Islet of Langerhans (tissue), 1 donor: Measurements from ENCODE around the gene OTOA.
"Not testable (repeated sequence)": the region's sequence is repeated elsewhere in the genome, so short reads cannot be mapped to it uniquely, and the experiment has no call there.

Experiments used
- FAIRE-seq: peaks from one replicate; lab custom pipeline; 2011; peaks lifted over from hg19 to GRCh38; lab: Jason Lieb, UNC

OTOA gene

GRCh38 chr16:21674456-21674855, 10.7 kb downstream of the OTOA start:
- not testable (repeated sequence) for FAIRE-seq

GRCh38 chr16:21680714-21681113, 16.9 kb downstream of the OTOA start:
- FAIRE-seq: not testable (repeated sequence)

- FAIRE-seq: no peak
Observed at GRCh38 chr16:21683184-21683583, 19.4 kb downstream of the OTOA start.

GRCh38 chr16:21684199-21684598, 20.4 kb downstream of the OTOA start:
- FAIRE-seq: no peak

GRCh38 chr16:21685034-21685455, 21.3 kb downstream of the OTOA start:
- FAIRE-seq: no peak

GRCh38 chr16:21689107-21689506, 25.3 kb downstream of the OTOA start:
- no peak for FAIRE-seq

- not testable (repeated sequence) for FAIRE-seq
Observed at GRCh38 chr16:21690967-21691366, 27.2 kb downstream of the OTOA start.

GRCh38 chr16:21694609-21695008, 30.8 kb downstream of the OTOA start:
- FAIRE-seq: no peak

- FAIRE-seq: no peak
Observed at GRCh38 chr16:21697032-21697431, 33.3 kb downstream of the OTOA start.

- FAIRE-seq: no peak
Observed at GRCh38 chr16:21698169-21699032, 34.6 kb downstream of the OTOA start.

GRCh38 chr16:21701271-21701670, 37.5 kb downstream of the OTOA start:
- FAIRE-seq: no peak

- FAIRE-seq: no peak
Observed at GRCh38 chr16:21702276-21702675, 38.5 kb downstream of the OTOA start.

GRCh38 chr16:21703156-21703555, 39.4 kb downstream of the OTOA start:
- FAIRE-seq: no peak

- no peak for FAIRE-seq
Observed at GRCh38 chr16:21703589-21704174, 39.9 kb downstream of the OTOA start.

- FAIRE-seq: no peak
Observed at GRCh38 chr16:21704266-21704665, 40.5 kb downstream of the OTOA start.

- no peak for FAIRE-seq
Observed at GRCh38 chr16:21704733-21705132, 41.0 kb downstream of the OTOA start.

GRCh38 chr16:21708533-21709115, 44.9 kb downstream of the OTOA start:
- no peak for FAIRE-seq

- FAIRE-seq: no peak
Observed at GRCh38 chr16:21710938-21711337, 47.2 kb downstream of the OTOA start.

GRCh38 chr16:21713549-21714368, 50.0 kb downstream of the OTOA start:
- FAIRE-seq: no peak

- FAIRE-seq: not testable (repeated sequence)
Observed at GRCh38 chr16:21714369-21714618, 50.5 kb downstream of the OTOA start.

- FAIRE-seq: no peak
Observed at GRCh38 chr16:21717608-21718007, 53.8 kb downstream of the OTOA start.

GRCh38 chr16:21719283-21719682, 55.5 kb downstream of the OTOA start:
- FAIRE-seq: no peak

GRCh38 chr16:21720533-21720932, 56.8 kb downstream of the OTOA start:
- no peak for FAIRE-seq
